Erythroblast (primary cell): ENCODE data around the gene MMP20.

Source experiments
- GATA1 ChIP-seq: IDR thresholded peaks from 2 replicates; pipeline ENCODE4 v1.6.1; 2011; ENCODE audit warnings: low read depth, mild to moderate bottlenecking, control low read depth, low read length, moderate library complexity
- POLR2A ChIP-seq: IDR thresholded peaks from 2 replicates; pipeline ENCODE4 v1.6.1; 2011; ENCODE audit warnings: mild to moderate bottlenecking, low read length

- TF ChIP-seq POLR2A (no peak), GATA1 (no peak)
Measured at GRCh38 chr11:102661040-102661439, 35.9 kb upstream of the MMP20 start.
